Nephron progenitor cell (in vitro differentiated cells): ENCODE data around the gene EPHA5.

Experiments
- DNase-seq: peaks from one replicate; pipeline ENCODE4 v3.0.0; 2021
- H3K27ac Mint-ChIP-seq: 2 replicates; pipeline ENCODE4 v1.8.0; 2021; ENCODE audit warnings: mild to moderate bottlenecking, moderate library complexity, mixed read lengths
- H3K27me3 Mint-ChIP-seq: 2 replicates; pipeline ENCODE4 v1.8.0; 2021; ENCODE audit warnings: mild to moderate bottlenecking, low read depth, mixed read lengths; ENCODE audit not compliant: poor library complexity
- H3K36me3 Mint-ChIP-seq: 2 replicates; pipeline ENCODE4 v1.8.0; 2021; ENCODE audit warnings: low read depth, mixed read lengths
- H3K4me1 Mint-ChIP-seq: 2 replicates; pipeline ENCODE4 v1.8.0; 2021; ENCODE audit warnings: mixed read lengths
- H3K4me3 Mint-ChIP-seq: 2 replicates; pipeline ENCODE4 v1.8.0; 2021; ENCODE audit warnings: mild to moderate bottlenecking, moderate library complexity, mixed read lengths
- H3K9me3 Mint-ChIP-seq: 2 replicates; pipeline ENCODE4 v1.8.0; 2021; ENCODE audit warnings: mild to moderate bottlenecking, moderate library complexity, mixed read lengths
- CTCF ChIP-seq: fragments of 200-600 bp; sonication (generic); IDR thresholded peaks from 2 replicates; pipeline ENCODE4 v1.5.0; 2021; ENCODE audit warnings: antibody characterized with exemption

EPHA5 gene

DNA sequence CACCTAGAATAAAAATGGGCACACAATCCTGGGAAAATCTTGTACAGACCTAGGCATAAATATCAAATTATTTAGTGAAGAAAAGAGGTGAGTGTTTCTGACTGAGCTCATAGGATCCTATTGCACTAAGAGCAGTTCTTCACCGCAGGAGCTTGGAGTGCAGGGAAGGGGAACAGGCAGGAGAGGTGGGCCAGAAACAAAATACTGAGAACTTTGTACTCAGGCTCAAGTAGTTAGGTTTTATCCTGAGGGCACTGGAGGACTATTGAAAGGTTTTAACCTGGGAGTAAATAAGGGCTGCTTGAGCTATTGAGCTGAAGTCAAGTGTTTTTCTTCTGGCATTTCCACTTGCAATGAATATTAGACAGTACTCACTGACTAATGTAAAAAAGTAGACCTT, 12.2 kb downstream of the EPHA5 start:
- Mint-ChIP-seq H3K27ac (no peak overlapping the region), H3K9me3 (no peaks in the 10 kb centered on the region), H3K27me3 (no peaks in the 10 kb centered on the region), H3K36me3 (no peaks in the 10 kb centered on the region), H3K4me3 (no peak overlapping the region), H3K4me1 (no peaks in the 10 kb centered on the region)
- no peak for DNase-seq
- no peak for TF ChIP-seq CTCF

- Mint-ChIP-seq H3K4me1 (no peaks in the 10 kb centered on the region), H3K36me3 (no peaks in the 10 kb centered on the region), H3K9me3 (no peaks in the 10 kb centered on the region), H3K4me3 (no peak overlapping the region), H3K27me3 (no peaks in the 10 kb centered on the region), H3K27ac (no peak overlapping the region)
- TF ChIP-seq CTCF = no peak
- DNase-seq = no peak
Observed at GRCh38 chr4:65656008-65656407, 14.3 kb downstream of the EPHA5 start.

DNA sequence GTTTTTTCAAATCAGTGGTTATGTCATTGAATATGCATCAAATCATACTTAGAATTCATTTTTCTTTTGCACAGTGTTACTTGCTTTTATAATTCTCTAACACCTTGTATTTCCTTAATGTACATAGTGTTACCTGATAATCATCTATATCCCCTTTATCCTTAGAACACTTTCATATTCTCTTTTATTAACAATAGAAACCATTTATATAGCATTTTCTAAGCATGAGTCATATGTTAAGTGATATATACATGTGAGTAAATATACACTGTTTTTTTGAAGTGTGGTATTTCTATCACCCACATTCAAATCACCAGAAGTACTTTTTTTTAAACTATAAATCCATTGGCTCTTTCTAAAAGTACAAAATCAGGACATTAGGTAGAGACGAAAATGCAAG, 15.3 kb downstream of the EPHA5 start:
- Mint-ChIP-seq H3K9me3 (no peaks in the 10 kb centered on the region), H3K4me3 (no peak overlapping the region), H3K27me3 (no peaks in the 10 kb centered on the region), H3K4me1 (no peaks in the 10 kb centered on the region), H3K27ac (no peak overlapping the region), H3K36me3 (no peaks in the 10 kb centered on the region)
- no peak for DNase-seq
- no peak for TF ChIP-seq CTCF

GRCh38 chr4:65653740-65654361, 16.4 kb downstream of the EPHA5 start:
- Mint-ChIP-seq H3K4me3 (no peak overlapping the region), H3K9me3 (no peaks in the 10 kb centered on the region), H3K27me3 (no peaks in the 10 kb centered on the region), H3K36me3 (no peaks in the 10 kb centered on the region), H3K27ac (no peak overlapping the region), H3K4me1 (no peaks in the 10 kb centered on the region)
- no peak for DNase-seq
- no peak for TF ChIP-seq CTCF

DNA sequence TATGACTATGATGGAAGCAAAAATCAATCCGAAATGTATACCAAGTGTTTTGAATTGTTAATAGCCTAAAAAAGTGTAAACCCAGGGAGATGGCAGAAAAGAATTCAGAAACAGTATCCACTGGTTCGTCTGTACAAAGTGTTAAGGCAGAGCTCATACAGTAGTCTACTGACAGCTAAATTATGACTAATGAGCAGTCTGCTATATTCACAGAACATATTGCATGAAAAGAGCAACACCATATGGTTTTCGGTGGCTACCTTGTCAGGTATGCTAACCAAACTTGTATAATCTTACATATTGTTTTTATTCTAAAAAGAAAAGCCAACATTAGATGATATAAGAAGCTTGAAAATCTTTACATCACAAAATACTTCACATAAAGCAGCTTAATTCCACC, 18.5 kb downstream of the EPHA5 start:
- no peak for DNase-seq
- no peaks in the 10 kb centered on the region for H3K4me1 Mint-ChIP-seq
- no peaks in the 10 kb centered on the region for H3K9me3 Mint-ChIP-seq
- no peak overlapping the region for H3K27ac Mint-ChIP-seq
- H3K36me3 Mint-ChIP-seq = no peaks in the 10 kb centered on the region
- no peaks in the 10 kb centered on the region for H3K27me3 Mint-ChIP-seq
- no peak overlapping the region for H3K4me3 Mint-ChIP-seq
- no peak for TF ChIP-seq CTCF

GRCh38 chr4:65651031-65651430, 19.3 kb downstream of the EPHA5 start:
- H3K9me3 Mint-ChIP-seq = no peaks in the 10 kb centered on the region
- H3K4me1 Mint-ChIP-seq = no peaks in the 10 kb centered on the region
- H3K4me3 Mint-ChIP-seq = no peak overlapping the region

More at GRCh38 chr4:65651031-65651430, 19.3 kb downstream of the EPHA5 start:
- DNase-seq = no peak
- Mint-ChIP-seq H3K27ac (no peak overlapping the region), H3K36me3 (no peaks in the 10 kb centered on the region), H3K27me3 (no peaks in the 10 kb centered on the region)
- no peak for TF ChIP-seq CTCF
